ENCODE measurements around the gene B4GALNT4. TPM values are rescaled to one million over a fixed set of nuclear protein-coding genes. Genes with fewer than 3 reads are reported as not detected.

Gene B4GALNT4
- total and polyA plus RNA-seq, 2 of the 13 experiments (the other 11 are each of a cell fraction or from before 2014, with no cell fraction given): 30.5 to 50.1 TPM

DNA sequence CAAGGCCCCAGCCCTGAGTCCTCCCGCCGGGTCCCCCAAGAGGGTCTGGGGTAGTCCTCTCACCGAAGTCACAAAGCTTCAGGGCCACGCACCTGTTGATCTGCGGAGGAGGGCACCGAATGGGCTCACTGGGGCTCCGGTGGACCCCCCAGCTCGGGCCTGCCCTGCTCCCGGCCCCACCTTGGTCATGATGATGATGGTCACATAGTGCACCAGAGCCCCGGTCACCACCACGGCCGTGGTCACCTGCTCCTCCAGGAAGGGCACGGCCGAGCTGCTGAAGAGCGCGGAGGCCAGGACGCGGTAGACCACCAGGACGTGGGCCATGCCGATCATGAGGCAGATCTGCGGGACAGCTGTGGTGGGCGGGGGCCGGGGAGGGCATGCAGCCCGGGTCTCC is 59.0 kb downstream of the B4GALNT4 start:
- H3K9me3 ChIP-seq (ENCODE audit: low read length): no peaks in the 10 kb centered on the region
- FAIRE-seq: no peak
- no peak overlapping the region for H2AFZ ChIP-seq (ENCODE audit: low read length)
- no peaks in the 10 kb centered on the region for H3K27me3 ChIP-seq (ENCODE audit: control insufficient read depth in 1 of 2, insufficient read depth in 2 of 2, low read length in 2 of 2)
- in situ Hi-C loops (cut with HindIII; ENCODE audit: extremely low pct_ligation_motif_present, low pct_unique_long_range_greater_than_20kb): no loop called here
- no peaks in the 10 kb centered on the region for H4K20me1 ChIP-seq (ENCODE audit: insufficient read depth, low read length)
- H3K27ac ChIP-seq (ENCODE audit: extremely low read length, insufficient read depth, low read length): no peak overlapping the region
- no peaks in the 10 kb centered on the region for H3K79me2 ChIP-seq (ENCODE audit: insufficient read depth, low read length)
- BruUV-seq (replicated peaks): no TSS peak
- H3K4me3 ChIP-seq (replicated peaks in 1 of 3; ENCODE audit: insufficient read depth in 1 of 3, low read depth in 2 of 3, low read length in 3 of 3): no peak overlapping the region
- no peaks in the 10 kb centered on the region for H3K4me1 ChIP-seq (ENCODE audit: insufficient read depth, low read length)
- no peak overlapping the region for H3K9ac ChIP-seq (ENCODE audit: insufficient read depth, low read depth, low read length)
- 86% methylated on average over 3 of the region's 24 CpGs for WGBS (ENCODE audit: low lambda C conversion rate)
- H3K4me2 ChIP-seq (ENCODE audit: low read depth, low read length): no peak overlapping the region
- TF ChIP-seq NFIC (IDR thresholded peaks at IDR 0.05; ENCODE audit: low read length): no peak
- no peak for TF ChIP-seq SNAI1 (CRISPR knock-in tag; IDR thresholded peaks at IDR 0.05; ENCODE audit: borderline replicate concordance)
- TF ChIP-seq, protein P1, sequence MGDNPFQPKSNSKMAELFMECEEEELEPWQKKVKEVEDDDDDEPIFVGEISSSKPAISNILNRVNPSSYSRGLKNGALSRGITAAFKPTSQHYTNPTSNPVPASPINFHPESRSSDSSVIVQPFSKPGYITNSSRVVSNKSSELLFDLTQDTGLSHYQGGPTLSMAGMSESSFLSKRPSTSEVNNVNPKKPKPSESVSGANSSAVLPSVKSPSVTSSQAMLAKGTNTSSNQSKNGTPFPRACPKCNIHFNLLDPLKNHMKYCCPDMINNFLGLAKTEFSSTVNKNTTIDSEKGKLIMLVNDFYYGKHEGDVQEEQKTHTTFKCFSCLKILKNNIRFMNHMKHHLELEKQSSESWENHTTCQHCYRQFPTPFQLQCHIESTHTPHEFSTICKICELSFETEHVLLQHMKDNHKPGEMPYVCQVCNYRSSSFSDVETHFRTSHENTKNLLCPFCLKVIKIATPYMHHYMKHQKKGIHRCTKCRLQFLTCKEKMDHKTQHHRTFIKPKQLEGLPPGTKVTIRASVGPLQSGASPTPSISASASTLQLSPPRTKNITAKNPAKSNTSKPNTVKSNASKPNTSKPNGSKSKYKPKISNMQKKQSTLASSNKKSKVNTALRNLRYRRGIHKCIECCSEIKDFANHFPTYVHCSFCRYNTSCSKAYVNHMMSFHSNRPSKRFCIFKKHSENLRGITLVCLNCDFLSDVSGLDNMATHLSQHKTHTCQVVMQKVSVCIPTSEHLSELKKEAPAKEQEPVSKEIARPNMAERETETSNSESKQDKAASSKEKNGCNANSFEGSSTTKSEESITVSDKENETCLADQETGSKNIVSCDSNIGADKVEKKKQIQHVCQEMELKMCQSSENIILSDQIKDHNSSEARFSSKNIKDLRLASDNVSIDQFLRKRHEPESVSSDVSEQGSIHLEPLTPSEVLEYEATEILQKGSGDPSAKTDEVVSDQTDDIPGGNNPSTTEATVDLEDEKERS (CRISPR knock-in tag; IDR thresholded peaks at IDR 0.05): no peak
- TF ChIP-seq RARG (CRISPR knock-in tag; IDR thresholded peaks at IDR 0.05; ENCODE audit: low read depth): no peak
- TF ChIP-seq ZNF180 (CRISPR knock-in tag; IDR thresholded peaks at IDR 0.05; ENCODE audit: borderline replicate concordance, low read depth): no peak
- TF ChIP-seq, protein P2, sequence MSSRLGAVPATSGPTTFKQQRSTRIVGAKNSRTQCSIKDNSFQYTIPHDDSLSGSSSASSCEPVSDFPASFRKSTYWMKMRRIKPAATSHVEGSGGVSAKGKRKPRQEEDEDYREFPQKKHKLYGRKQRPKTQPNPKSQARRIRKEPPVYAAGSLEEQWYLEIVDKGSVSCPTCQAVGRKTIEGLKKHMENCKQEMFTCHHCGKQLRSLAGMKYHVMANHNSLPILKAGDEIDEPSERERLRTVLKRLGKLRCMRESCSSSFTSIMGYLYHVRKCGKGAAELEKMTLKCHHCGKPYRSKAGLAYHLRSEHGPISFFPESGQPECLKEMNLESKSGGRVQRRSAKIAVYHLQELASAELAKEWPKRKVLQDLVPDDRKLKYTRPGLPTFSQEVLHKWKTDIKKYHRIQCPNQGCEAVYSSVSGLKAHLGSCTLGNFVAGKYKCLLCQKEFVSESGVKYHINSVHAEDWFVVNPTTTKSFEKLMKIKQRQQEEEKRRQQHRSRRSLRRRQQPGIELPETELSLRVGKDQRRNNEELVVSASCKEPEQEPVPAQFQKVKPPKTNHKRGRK (CRISPR knock-in tag; IDR thresholded peaks at IDR 0.05): no peak
- no peak for TF ChIP-seq FOXK1 (CRISPR knock-in tag; IDR thresholded peaks at IDR 0.05; ENCODE audit: borderline replicate concordance, low read depth)
- no peak for TF ChIP-seq ZNF709 (CRISPR knock-in tag; IDR thresholded peaks at IDR 0.05)
- TF ChIP-seq ZNF326 (CRISPR knock-in tag; IDR thresholded peaks at IDR 0.05; ENCODE audit: borderline replicate concordance): no peak
- TF ChIP-seq, protein P3, sequence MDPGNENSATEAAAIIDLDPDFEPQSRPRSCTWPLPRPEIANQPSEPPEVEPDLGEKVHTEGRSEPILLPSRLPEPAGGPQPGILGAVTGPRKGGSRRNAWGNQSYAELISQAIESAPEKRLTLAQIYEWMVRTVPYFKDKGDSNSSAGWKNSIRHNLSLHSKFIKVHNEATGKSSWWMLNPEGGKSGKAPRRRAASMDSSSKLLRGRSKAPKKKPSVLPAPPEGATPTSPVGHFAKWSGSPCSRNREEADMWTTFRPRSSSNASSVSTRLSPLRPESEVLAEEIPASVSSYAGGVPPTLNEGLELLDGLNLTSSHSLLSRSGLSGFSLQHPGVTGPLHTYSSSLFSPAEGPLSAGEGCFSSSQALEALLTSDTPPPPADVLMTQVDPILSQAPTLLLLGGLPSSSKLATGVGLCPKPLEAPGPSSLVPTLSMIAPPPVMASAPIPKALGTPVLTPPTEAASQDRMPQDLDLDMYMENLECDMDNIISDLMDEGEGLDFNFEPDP (CRISPR knock-in tag; conservative IDR thresholded peaks at IDR 0.05): no peak
- TF ChIP-seq CEBPG (CRISPR knock-in tag; IDR thresholded peaks at IDR 0.05): no peak
- TF ChIP-seq HMGA1 (CRISPR knock-in tag; conservative IDR thresholded peaks at IDR 0.05): no peak
- TF ChIP-seq CENPX (CRISPR knock-in tag; IDR thresholded peaks at IDR 0.05): no peak
- no peak for TF ChIP-seq HNF4A (CRISPR knock-in tag; IDR thresholded peaks at IDR 0.05)
- no peak for TF ChIP-seq ZFP1 (CRISPR knock-in tag; IDR thresholded peaks at IDR 0.05)
- TF ChIP-seq PRPF4 (IDR thresholded peaks at IDR 0.05; ENCODE audit: low read depth, low read length, poor library complexity, severe bottlenecking): no peak
- POLR2A ChIA-PET: no interaction called here
- intact Hi-C loops (cut with micrococcal nuclease; ENCODE audit: unreplicated experiment): no loop called here
- CTCF ChIA-PET (ENCODE audit: low intra/inter-chr PET ratio, low total read pairs): no interaction called here
- no peaks in the 10 kb centered on the region for H3K36me3 ChIP-seq (replicated peaks in 1 of 2; ENCODE audit: control insufficient read depth in 1 of 2, insufficient read depth in 2 of 2, low read length in 2 of 2)
- no peak for DNase-seq (ENCODE audit: low spot score)
- no peak for ATAC-seq
